DMS79 treated with DMSO at 0.1 percent for 48 hours (cell line): ENCODE measurements around the gene TEX52.

Source experiments
- DNase-seq: peaks from one replicate; lab custom pipeline; 2025; lab: John Stamatoyannopoulos, UW

The TEX52 gene

GRCh38 chr12:2829275-2829674, 27.6 kb downstream of the TEX52 start:
- DNase-seq = no peak

DNA sequence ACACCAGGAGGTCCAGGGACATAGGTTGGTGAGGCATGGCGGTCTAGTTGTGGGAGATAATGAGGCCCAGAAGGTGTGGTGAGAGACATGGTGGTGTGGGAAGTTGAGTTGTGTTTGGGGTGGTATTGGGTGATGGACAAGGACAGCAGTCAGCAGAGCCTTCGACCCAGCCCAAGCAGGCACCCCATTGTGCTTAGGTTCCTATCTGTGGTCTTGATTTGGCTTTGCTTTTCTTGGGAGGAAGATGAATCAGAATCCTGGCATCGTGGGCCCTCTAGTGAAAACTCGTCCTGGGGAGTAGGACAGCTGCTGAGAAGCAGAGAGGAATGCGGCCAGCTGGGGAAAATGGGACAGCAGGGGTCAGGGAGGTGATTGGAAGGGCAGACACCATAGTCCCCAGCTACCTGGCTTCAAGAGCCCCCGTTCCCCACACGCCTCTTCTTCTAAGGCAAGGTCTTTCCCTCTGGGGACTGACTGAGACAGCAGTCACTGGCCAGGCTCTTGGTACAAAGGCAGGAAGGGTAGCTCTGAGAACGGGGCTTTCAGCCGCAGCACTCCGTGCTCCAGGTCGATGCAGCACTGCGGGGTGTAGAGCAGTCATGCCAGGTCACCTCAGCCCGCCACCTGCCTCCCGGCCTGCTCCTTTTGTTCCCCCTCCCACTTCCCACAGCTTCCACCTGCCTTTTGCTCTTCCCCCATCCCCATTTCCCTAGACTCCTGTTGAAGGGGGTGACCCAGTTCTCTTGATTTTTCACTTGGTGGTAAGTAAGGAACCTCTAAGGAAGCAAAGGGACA, 29.9 kb downstream of the TEX52 start:
- no peak for DNase-seq

- DNase-seq = no peak
These were observed 30.8 kb downstream of the TEX52 start for GRCh38 chr12:2826036-2826435.

GRCh38 chr12:2825132-2825531, 31.7 kb downstream of the TEX52 start:
- DNase-seq = no peak

DNA sequence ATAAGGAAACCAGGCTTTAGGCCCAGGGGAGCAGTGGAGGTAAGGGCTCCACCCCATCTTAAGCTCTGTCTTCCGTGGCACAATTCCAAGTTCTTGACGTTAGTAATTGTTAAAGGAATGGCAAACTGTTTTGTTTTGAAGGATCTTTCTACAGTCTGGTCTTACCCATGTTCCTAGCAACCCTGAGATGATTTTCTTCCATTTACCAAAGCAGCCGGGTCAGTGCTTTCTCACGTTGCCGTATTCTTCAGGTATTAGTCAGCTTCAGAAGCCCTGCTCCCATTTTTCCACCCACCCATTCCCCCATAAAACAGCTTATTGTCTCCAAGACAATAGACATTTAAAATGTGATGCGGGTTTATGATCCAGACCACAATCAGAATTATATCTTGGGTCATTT, 32.3 kb downstream of the TEX52 start:
- DNase-seq = no peak

- no peak for DNase-seq
These were observed 33.4 kb downstream of the TEX52 start for GRCh38 chr12:2823483-2823882.

- no peak for DNase-seq
These were observed 36.4 kb downstream of the TEX52 start for GRCh38 chr12:2820432-2820831.

DNA sequence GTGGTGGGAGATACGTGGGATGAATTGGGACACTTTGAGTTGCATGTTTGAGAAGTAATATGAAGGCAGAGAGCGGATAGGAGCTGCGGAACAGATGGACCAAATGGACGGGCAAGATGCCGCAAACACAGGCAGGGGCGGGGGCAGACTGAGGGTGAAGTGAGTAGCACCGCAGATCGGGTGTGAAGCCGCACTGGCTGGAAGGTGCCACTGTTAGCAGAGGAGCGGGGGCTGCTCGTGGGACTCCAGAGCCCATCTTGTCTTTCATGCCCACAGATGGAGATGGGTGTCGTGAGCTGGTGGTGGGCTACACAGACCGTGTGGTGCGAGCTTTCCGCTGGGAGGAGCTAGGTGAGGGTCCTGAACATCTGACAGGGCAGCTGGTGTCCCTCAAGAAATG, 37.0 kb downstream of the TEX52 start:
- DNase-seq = no peak

- DNase-seq = peak; percentile 61
These were observed 43.3 kb downstream of the TEX52 start for GRCh38 chr12:2813214-2814185.

GRCh38 chr12:2812290-2813213, 44.3 kb downstream of the TEX52 start, which contains the start of gene ITFG2:
TSS of gene ITFG2 (plus strand) at chr12:2812668. CDS start at chr12:2812761, 93 bp downstream.
- DNase-seq = peak; percentile 98

GRCh38 chr12:2811801-2812200, 45.0 kb downstream of the TEX52 start:
- DNase-seq = peak; percentile 41

- DNase-seq = no peak
These were observed 50.1 kb downstream of the TEX52 start for GRCh38 chr12:2806700-2807099.

GRCh38 chr12:2805143-2805520, 51.7 kb downstream of the TEX52 start:
- DNase-seq = no peak

DNA sequence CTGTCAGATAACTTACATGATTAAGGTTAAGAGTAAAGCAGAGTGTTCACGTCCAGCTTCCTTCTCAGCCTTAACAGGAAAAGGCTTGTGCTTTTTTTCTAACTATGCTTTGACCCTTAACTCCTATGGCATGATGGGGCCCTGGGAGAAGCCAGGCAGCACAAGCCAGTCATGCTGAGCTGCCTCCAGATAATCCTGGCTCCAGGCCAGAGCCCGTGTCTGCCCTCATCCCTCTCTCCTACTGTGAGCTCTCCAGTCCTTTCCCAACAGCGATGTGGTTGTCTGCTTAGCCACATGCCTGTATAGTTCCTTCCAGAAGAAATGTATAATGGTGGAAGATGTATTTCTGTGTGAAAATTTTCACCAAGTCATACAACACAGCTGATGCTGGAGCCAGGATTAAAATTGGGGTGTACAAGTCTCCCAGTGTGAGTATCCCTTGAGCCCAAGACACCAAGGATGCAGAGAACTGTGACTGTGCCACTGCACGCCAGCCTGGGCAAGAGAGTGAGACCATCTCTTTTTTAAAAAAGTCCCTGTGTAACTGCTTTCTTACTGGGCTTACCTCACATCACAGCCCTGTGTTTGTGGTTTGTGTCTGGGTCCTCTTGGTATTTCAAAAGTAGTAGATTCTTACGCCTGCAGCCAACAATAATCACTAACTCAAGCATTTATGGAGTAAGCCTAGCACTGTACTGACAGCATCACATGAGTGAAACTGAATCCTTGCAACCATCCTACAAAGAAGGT, 52.3 kb downstream of the TEX52 start:
- DNase-seq = no peak

DNA sequence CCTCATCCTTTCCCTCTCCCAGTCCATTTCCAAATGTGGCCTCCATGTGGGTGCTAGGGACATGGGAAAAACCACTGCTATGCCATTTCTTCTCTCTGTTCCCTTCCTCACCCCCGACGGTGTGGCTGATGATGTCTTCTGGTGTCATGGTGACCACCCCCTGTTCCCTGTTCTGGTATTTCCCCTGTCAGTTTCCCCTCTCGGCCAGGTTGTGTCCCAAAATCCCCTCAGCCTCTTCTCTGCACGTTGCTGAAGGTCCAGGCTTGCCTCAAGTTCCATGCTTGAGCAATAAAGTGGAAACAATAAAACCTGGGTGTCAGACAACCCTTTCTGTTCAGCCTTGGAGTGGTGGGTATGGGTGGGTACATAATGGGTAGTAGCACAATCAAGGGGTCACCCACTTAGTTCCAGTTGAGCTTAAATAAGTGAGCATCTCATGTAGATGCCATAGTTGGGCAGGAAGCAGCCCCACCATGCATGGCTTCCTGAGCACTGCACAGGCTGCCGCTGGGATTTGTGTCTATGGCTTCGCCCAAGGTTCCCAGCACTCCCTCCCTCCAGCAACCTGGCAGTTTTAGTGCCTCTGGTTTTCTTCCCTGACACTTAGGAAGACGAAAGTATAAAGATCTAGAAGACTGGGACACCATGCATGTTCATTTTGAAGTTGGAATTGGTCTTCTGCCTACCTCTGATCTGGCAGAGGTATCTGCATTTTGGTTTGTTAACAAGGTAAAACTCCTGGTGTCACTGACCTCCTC, 53.0 kb downstream of the TEX52 start:
- DNase-seq = no peak

GRCh38 chr12:2801044-2801783, 55.6 kb downstream of the TEX52 start:
- no peak for DNase-seq

- DNase-seq = no peak
These were observed 56.7 kb downstream of the TEX52 start for GRCh38 chr12:2800046-2800570.
